HG03520 (cell line): ENCODE results near the gene CFAP299.

Experiments
- ATAC-seq: cut with Tn5 transposase; IDR thresholded peaks from one replicate; pipeline ENCODE4 v1.9.1; 2021; ENCODE audit warnings: mild to moderate bottlenecking, moderate library complexity; ENCODE audit not compliant: unreplicated experiment

CFAP299 gene

GRCh38 chr4:80387390-80388283 is 52.1 kb downstream of the CFAP299 start:
- no peak for ATAC-seq

DNA sequence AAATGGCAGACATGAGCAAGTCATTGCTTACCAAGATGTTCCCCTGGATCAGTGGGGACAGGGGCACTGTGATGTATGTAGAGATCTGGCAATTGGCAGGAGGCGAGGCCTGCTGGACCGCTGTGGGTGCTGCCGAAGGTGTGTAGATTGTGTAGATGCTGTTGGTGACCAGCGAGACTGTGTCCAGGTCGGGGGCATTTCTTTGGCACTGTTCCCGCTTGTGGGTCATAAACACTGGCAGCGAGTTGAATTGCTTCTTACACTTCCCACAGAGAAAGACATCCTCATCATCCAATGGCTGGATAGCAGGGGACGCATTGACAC is 52.7 kb downstream of the CFAP299 start:
- ATAC-seq = no peak

DNA sequence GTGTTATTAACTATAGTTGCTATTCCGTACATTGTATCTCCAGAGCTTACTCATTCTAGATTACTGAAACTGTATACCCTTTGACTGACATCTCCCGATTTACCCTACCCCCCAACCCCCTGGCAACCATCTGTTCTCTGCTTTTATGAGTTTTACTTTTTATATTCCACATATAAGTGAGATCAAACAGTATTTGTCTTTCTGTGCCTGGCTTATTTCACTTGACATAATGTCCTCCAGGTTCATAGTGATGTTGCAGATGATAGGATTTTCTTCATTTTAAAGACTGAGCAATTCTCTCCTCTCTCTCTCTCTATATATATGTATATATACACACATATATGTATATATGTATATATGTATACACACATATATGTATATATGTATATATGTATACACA is 54.6 kb downstream of the CFAP299 start:
- no peak for ATAC-seq

GRCh38 chr4:80393246-80393969 is 57.9 kb downstream of the CFAP299 start:
- peak; percentile 65 for ATAC-seq

GRCh38 chr4:80393970-80394250 is 58.4 kb downstream of the CFAP299 start:
- ATAC-seq = peak; percentile 24

DNA sequence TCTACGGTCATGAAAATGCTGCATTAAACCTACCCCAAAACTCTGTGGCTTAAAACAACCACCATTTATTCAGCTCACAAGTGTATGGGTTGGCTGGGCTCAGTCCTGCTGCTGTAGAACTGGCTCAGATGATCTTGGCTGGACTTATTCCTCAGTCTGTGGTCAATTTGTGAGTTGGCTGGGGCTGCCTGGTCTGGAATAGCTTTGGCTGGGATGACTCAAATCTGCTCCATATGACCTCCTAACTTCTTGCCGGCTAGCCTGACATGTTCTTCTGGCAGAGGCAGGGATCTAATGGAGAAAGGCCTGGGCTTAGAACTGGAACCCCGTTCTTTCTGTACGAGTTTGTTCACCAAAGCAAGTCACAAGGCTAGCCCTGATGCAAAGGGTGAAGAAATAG is 71.7 kb downstream of the CFAP299 start:
- ATAC-seq = no peak

DNA sequence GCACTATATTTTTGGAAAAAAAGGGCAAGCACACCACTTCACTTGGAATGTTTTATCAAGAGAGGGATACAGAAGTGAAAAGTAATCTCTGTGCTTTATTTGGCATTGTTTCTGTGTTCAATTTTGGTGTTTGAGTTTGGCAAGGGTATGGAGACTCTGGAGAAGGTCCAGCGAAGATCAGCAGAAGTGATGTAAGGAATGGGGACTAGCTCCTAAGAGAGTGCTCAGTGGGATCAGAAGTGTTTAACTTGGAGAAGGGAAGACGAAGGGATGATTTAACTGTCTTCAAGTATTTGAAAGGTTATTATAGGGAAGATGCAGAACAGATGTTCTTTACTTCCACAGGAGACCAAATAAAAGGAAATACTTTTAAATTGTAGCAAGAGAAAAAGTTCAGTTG is 74.3 kb downstream of the CFAP299 start:
- ATAC-seq = no peak

- no peak for ATAC-seq
Observed at GRCh38 chr4:80412322-80412721, 76.8 kb downstream of the CFAP299 start.

DNA sequence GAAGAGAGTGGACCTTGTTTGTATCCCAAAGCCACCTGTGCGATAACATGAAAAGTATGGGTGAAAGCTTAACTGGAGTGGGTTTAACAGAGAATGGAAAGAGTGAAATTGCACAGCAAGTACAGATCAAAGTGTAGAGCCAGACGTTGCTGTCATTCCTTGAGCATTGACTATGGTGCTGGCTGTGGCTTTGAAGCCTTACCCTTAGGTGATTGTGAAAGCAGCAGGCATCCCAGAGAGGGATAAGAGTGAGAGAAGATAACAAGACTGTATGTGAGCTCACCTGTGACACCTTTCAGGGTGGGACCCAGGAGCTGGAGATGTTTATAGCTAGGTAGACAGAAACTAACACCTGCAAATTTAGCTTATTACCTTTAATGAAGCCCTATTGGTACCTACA is 77.6 kb downstream of the CFAP299 start:
- ATAC-seq = no peak

DNA sequence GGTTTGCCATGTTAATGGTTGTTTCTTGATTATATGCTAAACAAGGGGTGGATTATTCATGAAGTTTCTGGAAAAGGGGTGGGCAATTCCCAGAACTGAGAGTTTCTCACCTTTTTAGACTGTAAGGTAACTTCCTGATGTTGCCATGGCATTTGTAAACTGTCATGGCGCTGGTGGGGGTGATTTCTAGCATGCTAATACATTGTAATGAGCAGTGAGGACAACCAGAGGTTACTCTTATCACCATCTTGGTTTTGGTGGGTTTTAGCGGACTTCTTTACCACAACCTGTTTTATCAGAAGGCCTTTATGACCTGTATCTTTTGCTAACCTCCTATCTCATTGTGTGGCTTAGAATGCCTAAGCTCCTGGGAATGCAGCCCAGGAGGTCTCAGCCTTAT is 81.5 kb downstream of the CFAP299 start:
- ATAC-seq = no peak

DNA sequence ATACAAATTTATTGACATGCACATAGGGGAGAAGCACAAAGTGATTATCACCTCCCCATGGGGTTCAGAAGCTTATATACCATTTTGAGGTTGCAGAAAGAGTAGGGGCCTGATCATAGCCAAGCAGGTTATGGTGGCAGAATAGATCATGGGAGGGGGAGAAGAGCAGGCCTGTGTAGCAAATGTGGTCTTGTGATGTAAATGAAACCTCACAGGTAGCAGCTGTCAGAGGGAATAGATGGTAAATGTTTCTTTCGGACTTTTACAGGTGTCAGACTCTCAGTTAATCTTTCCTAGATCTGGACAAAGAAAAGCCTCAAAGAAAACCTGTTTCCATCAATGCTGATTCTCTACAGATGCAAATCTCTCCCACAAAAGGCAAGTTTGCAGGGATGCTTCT is 84.4 kb downstream of the CFAP299 start:
- no peak for ATAC-seq

DNA sequence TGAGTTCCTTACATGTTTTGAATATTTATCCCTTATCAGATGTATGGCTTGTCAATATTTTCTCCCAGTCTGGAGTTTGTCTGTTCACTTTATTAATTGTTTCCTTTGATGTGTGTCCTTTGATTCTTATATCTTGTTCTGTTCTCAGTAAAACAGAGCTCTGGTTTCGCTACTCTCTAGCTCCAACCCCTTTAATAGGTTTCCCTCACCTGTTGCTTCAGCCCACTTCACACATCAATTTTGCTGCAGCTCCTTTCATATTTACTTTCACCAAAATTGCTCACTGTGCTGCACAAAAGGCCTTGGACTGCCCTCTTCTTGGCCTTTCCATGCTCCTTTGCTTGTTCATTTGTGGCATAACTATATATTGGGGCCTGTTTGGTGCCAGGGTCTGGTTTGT is 85.1 kb downstream of the CFAP299 start:
- ATAC-seq = no peak

DNA sequence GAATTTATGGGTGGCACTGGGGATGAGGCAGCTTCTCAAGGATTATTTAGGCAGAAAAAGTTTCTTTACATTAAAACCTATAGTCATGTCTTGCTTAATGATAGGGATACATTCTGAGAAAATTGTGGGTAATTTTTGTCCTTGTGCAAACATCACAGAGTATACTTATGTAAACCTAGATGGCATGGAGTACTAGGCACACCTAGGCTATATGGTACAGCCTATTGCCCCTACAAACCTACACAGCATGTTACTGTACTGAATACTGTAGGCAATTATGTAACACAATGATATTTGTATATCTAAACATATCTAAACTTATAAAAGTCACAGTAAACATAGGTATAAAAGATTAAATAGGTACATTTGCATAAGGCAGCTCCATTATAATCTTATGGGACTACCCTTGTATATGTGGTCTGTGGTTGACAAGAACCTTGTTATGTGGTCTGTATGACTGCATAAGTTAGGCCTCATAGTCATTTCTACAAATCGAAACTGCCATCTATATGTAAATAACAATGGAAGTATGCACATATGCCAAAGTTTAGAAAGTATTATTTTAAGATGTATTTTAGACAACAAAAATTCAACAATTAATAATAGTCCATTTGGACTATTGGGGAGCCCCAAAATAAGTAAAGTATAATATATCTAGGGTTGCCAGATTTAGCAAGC is 87.3 kb downstream of the CFAP299 start:
- ATAC-seq = peak; percentile 74

DNA sequence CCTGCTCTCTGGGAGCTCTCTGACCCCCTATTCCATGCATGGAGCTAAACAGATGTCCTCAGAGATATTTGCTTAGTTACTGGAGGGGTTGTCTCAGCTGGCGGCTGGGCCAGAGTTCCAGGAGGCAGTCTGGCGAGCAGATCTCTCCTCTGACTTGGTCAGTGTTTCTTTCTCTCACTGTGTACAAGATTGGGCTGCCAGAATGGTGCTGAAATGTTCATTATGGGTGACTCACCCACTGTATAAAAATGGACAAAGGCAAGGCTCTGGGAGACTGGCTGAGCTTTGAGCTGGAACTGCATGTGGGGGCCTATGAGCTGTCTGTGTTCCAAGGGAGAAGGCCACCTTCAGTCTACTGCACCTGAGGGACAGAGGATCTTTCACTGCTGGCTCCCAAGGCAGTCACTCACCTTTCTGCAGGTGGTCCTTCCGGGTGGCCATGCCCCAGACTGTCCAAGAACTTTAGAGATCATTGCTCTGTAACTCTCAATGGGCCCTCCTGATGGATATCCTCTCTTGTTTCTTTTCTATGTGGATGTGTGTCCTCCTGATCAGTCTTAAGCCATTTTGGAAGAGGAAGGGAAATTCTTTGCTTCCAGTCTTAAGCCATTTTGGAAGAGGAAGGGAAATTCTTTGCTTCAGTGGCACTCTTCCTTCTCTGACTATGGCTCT is 88.2 kb downstream of the CFAP299 start:
- ATAC-seq = no peak

DNA sequence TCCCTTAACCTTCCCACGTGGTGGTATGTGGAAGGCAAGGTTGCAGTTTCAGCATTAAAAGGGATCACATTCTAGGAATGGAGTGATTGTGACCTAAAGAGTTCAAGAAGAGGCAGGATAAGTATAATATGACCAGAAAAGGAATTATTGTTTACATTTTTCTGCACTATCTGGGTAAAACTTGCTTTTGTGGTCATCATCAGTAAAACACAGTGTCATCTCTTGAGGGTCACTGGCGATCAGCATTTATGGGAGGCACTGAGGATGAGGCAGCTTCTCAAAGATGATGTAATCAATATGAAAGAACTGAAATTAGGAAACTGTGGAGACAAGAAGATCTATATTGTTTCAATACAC is 88.7 kb downstream of the CFAP299 start:
- ATAC-seq = no peak

DNA sequence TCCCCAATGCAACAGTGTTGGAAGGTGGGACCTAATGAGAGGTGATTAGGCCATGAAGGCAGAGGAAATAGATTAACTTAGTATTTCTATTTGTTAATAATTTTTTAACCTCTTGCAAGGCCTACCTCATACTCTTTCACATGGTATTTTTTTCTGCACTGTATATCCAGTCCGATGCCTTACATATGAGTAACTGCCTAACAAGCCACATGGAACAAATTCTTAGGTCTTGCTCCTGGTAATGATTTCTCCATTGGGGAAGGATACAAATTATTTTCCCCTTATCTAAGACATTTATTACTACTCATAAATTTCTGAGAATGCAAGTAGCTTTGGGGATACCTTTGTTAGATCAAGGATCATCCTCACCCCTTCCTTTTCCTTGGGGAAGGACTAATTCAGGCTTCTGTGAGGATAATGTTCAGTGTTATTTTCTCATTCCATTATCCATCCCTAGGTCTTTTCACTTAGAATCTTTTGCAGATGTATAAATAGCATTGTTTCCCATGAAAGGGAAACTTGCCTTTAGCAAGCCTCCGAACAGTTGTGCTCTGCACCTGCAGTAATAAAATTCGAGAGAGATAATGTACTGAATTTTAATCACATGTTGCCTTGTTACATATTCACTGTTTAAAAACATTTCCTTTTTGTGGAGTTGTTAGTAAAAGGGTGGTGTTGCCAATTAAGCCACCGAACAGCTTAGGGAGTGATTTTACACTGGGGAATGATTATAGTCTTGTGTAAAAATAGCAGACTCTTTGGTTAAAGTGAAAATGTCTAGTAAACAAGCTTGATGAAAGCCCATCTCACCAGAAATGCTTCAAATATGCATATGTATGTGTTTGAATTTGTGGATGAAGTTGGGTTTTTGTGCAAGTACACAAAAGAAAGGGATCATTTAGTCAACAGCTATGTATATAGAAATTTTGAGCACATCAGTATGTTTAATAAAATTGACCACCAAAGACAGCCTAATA is 89.9 kb downstream of the CFAP299 start:
- ATAC-seq = no peak

GRCh38 chr4:80431203-80431965 is 95.9 kb downstream of the CFAP299 start:
- ATAC-seq = no peak

- ATAC-seq = no peak
Observed at GRCh38 chr4:80434238-80434637, 98.7 kb downstream of the CFAP299 start.

DNA sequence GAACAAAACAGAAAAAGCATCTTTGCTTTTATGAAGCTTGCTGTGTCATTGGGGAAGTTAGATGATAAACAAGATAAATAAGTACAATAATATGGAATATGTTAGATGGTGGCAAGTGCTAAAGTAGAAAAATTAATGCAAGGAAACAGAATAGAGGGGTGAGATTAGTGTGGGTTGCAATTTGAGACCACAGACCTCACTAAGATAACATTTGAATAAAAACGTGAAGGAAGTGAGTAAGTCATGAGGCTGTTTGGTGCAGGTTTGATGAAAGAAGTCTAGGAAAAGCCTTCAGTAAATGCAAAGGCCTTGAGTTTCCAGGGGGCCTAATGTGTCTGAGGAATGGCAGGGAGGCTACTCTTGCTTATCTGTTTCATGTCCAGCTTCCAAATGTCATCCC is 102.5 kb downstream of the CFAP299 start:
- no peak for ATAC-seq
